H9 (cell line): ENCODE results near the gene CNNM1. TPM values are rescaled to one million over a fixed set of nuclear protein-coding genes. Genes with fewer than 3 reads are reported as not detected.

Experiments
- DNase-seq: peaks from one replicate; pipeline ENCODE4 v3.0.0-alpha.2; 2017
- H2AFZ ChIP-seq: one replicate; pipeline ENCODE4 v1.6.1; 2013; ENCODE audit warnings: mild to moderate bottlenecking, low read length, control low read depth, moderate library complexity
- H2AK5ac ChIP-seq: 2 replicates; pipeline ENCODE4 v1.6.1; 2013; ENCODE audit warnings: low read length, control low read depth, mixed read lengths; ENCODE audit not compliant: insufficient read length
- H2BK120ac ChIP-seq: one replicate; pipeline ENCODE4 v1.6.1; 2013; ENCODE audit warnings: low read depth, mild to moderate bottlenecking, low read length, control low read depth, inconsistent platforms; ENCODE audit not compliant: poor library complexity, severe bottlenecking
- H2BK12ac ChIP-seq: 2 replicates; pipeline ENCODE4 v1.6.1; 2013; ENCODE audit warnings: low read length, control low read depth, mixed read lengths, low read depth; ENCODE audit not compliant: insufficient read length
- H2BK15ac ChIP-seq: 2 replicates; pipeline ENCODE4 v1.6.1; 2013; ENCODE audit warnings: low read depth, low read length, control low read depth
- H2BK20ac ChIP-seq: one replicate; pipeline ENCODE4 v1.6.1; 2013; ENCODE audit warnings: low read depth, mild to moderate bottlenecking, low read length, control low read depth, inconsistent platforms; ENCODE audit not compliant: poor library complexity, severe bottlenecking
- H2BK5ac ChIP-seq: 2 replicates; pipeline ENCODE4 v1.6.1; 2013; ENCODE audit warnings: low read length, control low read depth, mixed read lengths; ENCODE audit not compliant: insufficient read length
- H3K14ac ChIP-seq: 2 replicates; pipeline ENCODE4 v1.6.1; 2013; ENCODE audit warnings: low read length, control low read depth; ENCODE audit not compliant: insufficient read depth
- H3K18ac ChIP-seq: 2 replicates; pipeline ENCODE4 v1.6.1; 2013; ENCODE audit warnings: low read depth, mild to moderate bottlenecking, mixed read lengths, low read length, control low read depth; ENCODE audit not compliant: insufficient read length
- H3K23ac ChIP-seq: 2 replicates; pipeline ENCODE4 v1.6.1; 2013; ENCODE audit warnings: low read length, control low read depth, mixed read lengths, low read depth; ENCODE audit not compliant: insufficient read length
- H3K23me2 ChIP-seq: 2 replicates; pipeline ENCODE4 v1.6.1; 2013; ENCODE audit warnings: low read depth, mild to moderate bottlenecking, mixed read lengths, low read length, control low read depth; ENCODE audit not compliant: insufficient read length, poor library complexity, severe bottlenecking
- H3K27ac ChIP-seq: 2 replicates; pipeline ENCODE4 v1.5.1; 2013; ENCODE audit warnings: low read length, control low read depth, mixed read lengths, low read depth; ENCODE audit not compliant: insufficient read length
- H3K27me3 ChIP-seq: 2 replicates; pipeline ENCODE4 v1.6.1; 2013; ENCODE audit warnings: low read length, control low read depth, inconsistent platforms; ENCODE audit not compliant: insufficient read depth
- H3K4ac ChIP-seq: 2 replicates; pipeline ENCODE4 v1.6.1; 2013; ENCODE audit warnings: low read depth, mild to moderate bottlenecking, control low read depth, inconsistent platforms, low read length, moderate library complexity
- H3K4me1 ChIP-seq: 2 replicates; pipeline ENCODE4 v1.6.1; 2013; ENCODE audit warnings: low read length, control low read depth, inconsistent platforms; ENCODE audit not compliant: insufficient read depth
- H3K4me2 ChIP-seq: 2 replicates; pipeline ENCODE4 v1.6.1; 2013; ENCODE audit warnings: low read length, control low read depth, mixed read lengths; ENCODE audit not compliant: insufficient read length, insufficient read depth
- H3K56ac ChIP-seq: 2 replicates; pipeline ENCODE4 v1.6.1; 2013; ENCODE audit warnings: low read depth, mild to moderate bottlenecking, mixed read lengths, low read length, control low read depth; ENCODE audit not compliant: insufficient read length
- H3K79me1 ChIP-seq: 2 replicates; pipeline ENCODE4 v1.6.1; 2013; ENCODE audit warnings: low read depth, mild to moderate bottlenecking, moderate library complexity, low read length, control low read depth, inconsistent platforms; ENCODE audit not compliant: insufficient read depth, poor library complexity, severe bottlenecking
- H3K79me2 ChIP-seq: 2 replicates; pipeline ENCODE4 v1.6.1; 2013; ENCODE audit warnings: low read length, control low read depth, inconsistent platforms; ENCODE audit not compliant: insufficient read depth
- H3K9ac ChIP-seq: 2 replicates; pipeline ENCODE4 v1.6.1; 2013; ENCODE audit warnings: low read length, control low read depth, mixed read lengths; ENCODE audit not compliant: insufficient read length; ENCODE audit errors: extremely low read depth
- H3K9me3 ChIP-seq: one replicate; pipeline ENCODE4 v1.6.1; 2013; ENCODE audit warnings: low read depth, low read length, inconsistent platforms; ENCODE audit not compliant: control insufficient read depth
- H3T11ph ChIP-seq: one replicate; pipeline ENCODE4 v1.6.1; 2013; ENCODE audit warnings: mild to moderate bottlenecking, low read length, control low read depth, inconsistent platforms
- H4K20me1 ChIP-seq: one replicate; pipeline ENCODE4 v1.6.1; 2013; ENCODE audit not compliant: control insufficient read depth, insufficient read length, insufficient read depth
- H4K5ac ChIP-seq: 2 replicates; pipeline ENCODE4 v1.6.1; 2013; ENCODE audit warnings: low read depth, mild to moderate bottlenecking, mixed read lengths, low read length, control low read depth; ENCODE audit not compliant: insufficient read length
- H4K8ac ChIP-seq: replicated peaks from 2 replicates; pipeline ENCODE4 v1.6.1; 2013; ENCODE audit warnings: low read length, control low read depth, mixed read lengths, low read depth; ENCODE audit not compliant: insufficient read length
- H4K91ac ChIP-seq: 2 replicates; pipeline ENCODE4 v1.6.1; 2013; ENCODE audit warnings: low read depth, mild to moderate bottlenecking, moderate library complexity, mixed read lengths, low read length, control low read depth; ENCODE audit not compliant: insufficient read length
- H3K27ac Mint-ChIP-seq, 3 experiments: 2 replicates in 2 of 3; 3 replicates in 1 of 3; pipeline ENCODE4 v1.8.0; 2020 to 2021; ENCODE audit warnings: mixed read lengths in 3 of 3, mild to moderate bottlenecking in 1 of 3, moderate library complexity in 1 of 3
- H3K27me3 Mint-ChIP-seq: 2 replicates; pipeline ENCODE4 v1.8.0; 2021; ENCODE audit warnings: low read depth, mild to moderate bottlenecking, moderate library complexity, mixed read lengths
- H3K36me3 Mint-ChIP-seq, 3 experiments: 2 replicates in 2 of 3; 3 replicates in 1 of 3; pipeline ENCODE4 v1.8.0; 2020 to 2021; ENCODE audit warnings: low read depth in 3 of 3, mixed read lengths in 3 of 3; ENCODE audit not compliant: insufficient read depth in 1 of 3
- H3K4me1 Mint-ChIP-seq, 2 experiments: 2 replicates each; pipeline ENCODE4 v1.8.0; 2020; ENCODE audit warnings: mixed read lengths in 2 of 2
- H3K4me3 Mint-ChIP-seq, 2 experiments: 2 replicates in 1 of 2; 3 replicates in 1 of 2; pipeline ENCODE4 v1.8.0; 2020 to 2021; ENCODE audit warnings: mild to moderate bottlenecking in 2 of 2, mixed read lengths in 2 of 2, moderate library complexity in 1 of 2
- H3K9me3 Mint-ChIP-seq, 2 experiments: 2 replicates in 1 of 2; 3 replicates in 1 of 2; pipeline ENCODE4 v1.8.0; 2020; ENCODE audit warnings: mild to moderate bottlenecking in 2 of 2, mixed read lengths in 2 of 2, moderate library complexity in 1 of 2
- CTCF ChIP-seq: fragments of 200-600 bp; sonication (generic); conservative IDR thresholded peaks from 3 replicates; pipeline ENCODE4 v1.8.0; 2021; ENCODE audit warnings: antibody characterized with exemption, mild to moderate bottlenecking
- WGBS: extraction: QIAGEN DNeasy Blood & Tissue Kit; methylation state at CpG from one replicate; pipeline ENCODE4 v1.1.7; 2013; ENCODE audit warnings: missing lambda C conversion rate, low lambda C conversion rate, mixed read lengths; ENCODE audit not compliant: insufficient read length; ENCODE audit errors: extremely low coverage; 5-methylcytosine and 5-hydroxymethylcytosine counted together
- total RNA-seq: library from RNA; stranded (reverse); gene quantifications from 2 replicates; pipeline ENCODE4 v1.2.1, GENCODE V29; 2021

CNNM1 gene
- total RNA-seq, 1 experiment from 2014 or later: 0.35 TPM

- no peak overlapping the region for H2BK5ac ChIP-seq
- H3K9me3 Mint-ChIP-seq: no peaks in the 10 kb centered on the region
- no peak overlapping the region for H3K27ac ChIP-seq
- H3K23ac ChIP-seq: no peak overlapping the region
- H3K36me3 Mint-ChIP-seq: no peaks in the 10 kb centered on the region
- H3K9me3 ChIP-seq: no peaks in the 10 kb centered on the region
- peaks cover 22% of the 10 kb centered on the region for H3K27me3 Mint-ChIP-seq
- no peaks in the 10 kb centered on the region for H3K79me1 ChIP-seq
- H3K4me2 ChIP-seq: no peak overlapping the region
- H3K56ac ChIP-seq: no peak overlapping the region
- no peak overlapping the region for H2BK20ac ChIP-seq
- no peak for DNase-seq
- H4K91ac ChIP-seq: no peak overlapping the region
- H4K8ac ChIP-seq: no peak overlapping the region
- peaks cover 6 to 7% of the 10 kb centered on the region in 2 experiments for H3K4me1 Mint-ChIP-seq
- H3K18ac ChIP-seq: no peak overlapping the region
- H4K5ac ChIP-seq: no peak overlapping the region
- no peak overlapping the region for H3K27ac Mint-ChIP-seq
- H3K14ac ChIP-seq: no peak overlapping the region
- H3K4me1 ChIP-seq: no peaks in the 10 kb centered on the region
- no peak overlapping the region for H2AFZ ChIP-seq
- no peak overlapping the region for H3K4me3 Mint-ChIP-seq
- H2BK12ac ChIP-seq: no peak overlapping the region
- H2BK15ac ChIP-seq: no peak overlapping the region
- no CpG with 5 or more reads among the region's 5 CpGs for WGBS
- no peaks in the 10 kb centered on the region for H3K23me2 ChIP-seq
- H3K4ac ChIP-seq: no peak overlapping the region
- H3K79me2 ChIP-seq: no peaks in the 10 kb centered on the region
- no peak overlapping the region for H3T11ph ChIP-seq
- H2AK5ac ChIP-seq: no peak overlapping the region
- no peaks in the 10 kb centered on the region for H4K20me1 ChIP-seq
- H3K9ac ChIP-seq: no peak overlapping the region
- no peak overlapping the region for H2BK120ac ChIP-seq
- no peak for TF ChIP-seq CTCF
- H3K27me3 ChIP-seq: no peaks in the 10 kb centered on the region
Observed at GRCh38 chr10:99369126-99369525, 40.0 kb downstream of the CNNM1 start.
